HFFc6 (cell line): ENCODE measurements around the gene CATSPERE. TPM values are rescaled to one million over a fixed set of nuclear protein-coding genes. Genes with fewer than 3 reads are reported as not detected.

Source experiments
- DNase-seq: peaks from one replicate; pipeline ENCODE4 v3.0.0-alpha.2; 2018
- H3K27ac Mint-ChIP-seq: 2 replicates; pipeline ENCODE4 v1.8.0; 2020; ENCODE audit warnings: mild to moderate bottlenecking, mixed read lengths
- H3K27me3 Mint-ChIP-seq: 2 replicates; pipeline ENCODE4 v1.8.0; 2021; ENCODE audit warnings: mild to moderate bottlenecking, moderate library complexity, mixed read lengths; ENCODE audit not compliant: insufficient read depth
- H3K36me3 Mint-ChIP-seq: 2 replicates; pipeline ENCODE4 v1.8.0; 2021; ENCODE audit warnings: low read depth, mixed read lengths
- H3K4me1 Mint-ChIP-seq: 2 replicates; pipeline ENCODE4 v1.8.0; 2020; ENCODE audit warnings: low read depth, mixed read lengths
- H3K4me3 Mint-ChIP-seq: 2 replicates; pipeline ENCODE4 v1.8.0; 2020; ENCODE audit warnings: mild to moderate bottlenecking, moderate library complexity, mixed read lengths
- H3K9me3 Mint-ChIP-seq: 2 replicates; pipeline ENCODE4 v1.8.0; 2020; ENCODE audit warnings: mild to moderate bottlenecking, mixed read lengths
- CTCF ChIP-seq: fragments of 200-600 bp; sonication (generic); IDR thresholded peaks from 2 replicates; pipeline ENCODE4 v1.5.0; 2021; ENCODE audit warnings: antibody characterized with exemption, mild to moderate bottlenecking
- total RNA-seq, 6 experiments: library from RNA; stranded (reverse); fragmentation: NEBNext Ultra II Directional; extraction: Animal tissue kit (Norgen Biotek cat#: 25700); gene quantifications; 2 replicates in 1 of 6; 3 replicates in 5 of 6; pipeline ENCODE4 v1.2.3, GENCODE V29; 2021

Gene CATSPERE
- total RNA-seq, 6 experiments from 2014 or later = 0.15 to 0.74 (median 0.34) TPM

GRCh38 chr1:244449936-244450508 lies 11.1 kb upstream of the CATSPERE start:
- no peak for DNase-seq
- H3K27me3 Mint-ChIP-seq = no peaks in the 10 kb centered on the region
- H3K27ac Mint-ChIP-seq = peak overlapping the region; percentile 92
- H3K4me1 Mint-ChIP-seq = peaks cover 76% of the 10 kb centered on the region
- peaks cover 23% of the 10 kb centered on the region for H3K36me3 Mint-ChIP-seq
- no peaks in the 10 kb centered on the region for H3K9me3 Mint-ChIP-seq
- peak overlapping the region; percentile 93 for H3K4me3 Mint-ChIP-seq
- TF ChIP-seq CTCF = no peak

DNA sequence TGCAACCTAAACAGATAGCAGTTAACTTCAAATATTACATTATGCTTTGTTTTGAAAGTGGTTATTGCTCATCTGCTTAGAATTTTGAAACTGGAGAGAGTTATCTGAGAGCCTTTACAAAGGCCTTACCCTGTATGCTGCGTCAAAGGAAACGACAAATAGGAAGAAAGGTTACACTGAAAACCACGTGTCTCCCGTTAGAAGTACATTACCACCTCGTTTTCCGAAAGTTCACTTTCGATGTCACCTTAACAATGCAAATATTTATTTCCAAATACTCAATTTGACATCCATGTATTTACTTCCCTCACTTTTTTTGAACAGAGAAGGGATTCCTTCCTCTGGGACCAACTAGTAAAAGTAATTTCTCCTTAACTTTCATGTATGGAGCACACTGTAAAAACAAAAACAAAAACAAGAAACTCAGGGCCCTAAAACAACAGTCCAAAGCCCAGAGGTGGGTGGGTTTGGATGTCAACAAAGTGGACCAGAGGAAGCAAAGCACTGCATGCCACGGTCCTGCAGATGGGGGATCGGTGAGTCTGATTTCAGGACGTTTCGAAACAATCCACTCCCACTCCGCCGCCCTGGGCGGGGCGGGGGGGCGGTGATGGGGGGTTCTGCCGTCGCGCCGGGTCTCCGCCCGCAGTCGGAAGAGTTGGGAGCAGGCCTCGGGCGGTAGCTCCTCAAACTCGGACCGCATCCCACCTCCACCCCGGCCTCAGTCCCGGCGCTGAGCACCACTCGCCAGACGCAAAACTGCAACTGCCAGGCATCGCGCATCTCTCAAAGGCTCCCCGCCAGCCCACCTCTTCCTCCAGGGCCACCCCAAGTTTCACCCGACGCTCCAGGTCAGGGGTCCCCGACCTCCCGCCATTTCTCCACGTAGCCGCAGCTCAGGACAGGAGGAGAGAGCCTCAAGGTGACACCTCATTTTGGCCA lies 10.2 kb upstream of the CATSPERE start:
- no peaks in the 10 kb centered on the region for H3K9me3 Mint-ChIP-seq
- H3K27ac Mint-ChIP-seq = peak overlapping the region; percentile 92
- peaks cover 22% of the 10 kb centered on the region for H3K36me3 Mint-ChIP-seq
- TF ChIP-seq CTCF = no peak
- H3K4me3 Mint-ChIP-seq = peak overlapping the region; percentile 93
- no peaks in the 10 kb centered on the region for H3K27me3 Mint-ChIP-seq
- peak; percentile 70 for DNase-seq
- peaks cover 69% of the 10 kb centered on the region for H3K4me1 Mint-ChIP-seq

- H3K27me3 Mint-ChIP-seq = no peaks in the 10 kb centered on the region
- H3K9me3 Mint-ChIP-seq = no peaks in the 10 kb centered on the region
- peaks cover 22% of the 10 kb centered on the region for H3K36me3 Mint-ChIP-seq
- TF ChIP-seq CTCF = no peak
- peaks cover 62% of the 10 kb centered on the region for H3K4me1 Mint-ChIP-seq
- peak within 1 kb of the TSS; percentile 92 for H3K27ac Mint-ChIP-seq
- DNase-seq = no peak
- peak within 1 kb of the TSS; percentile 93 for H3K4me3 Mint-ChIP-seq
Measured at GRCh38 chr1:244451539-244451950, 9.5 kb upstream of the CATSPERE start, which contains the start of gene ADSS2. Gene ADSS2 (minus strand): TSS chr1:244451909. CDS start chr1:244451817, 92 bp downstream.

DNA sequence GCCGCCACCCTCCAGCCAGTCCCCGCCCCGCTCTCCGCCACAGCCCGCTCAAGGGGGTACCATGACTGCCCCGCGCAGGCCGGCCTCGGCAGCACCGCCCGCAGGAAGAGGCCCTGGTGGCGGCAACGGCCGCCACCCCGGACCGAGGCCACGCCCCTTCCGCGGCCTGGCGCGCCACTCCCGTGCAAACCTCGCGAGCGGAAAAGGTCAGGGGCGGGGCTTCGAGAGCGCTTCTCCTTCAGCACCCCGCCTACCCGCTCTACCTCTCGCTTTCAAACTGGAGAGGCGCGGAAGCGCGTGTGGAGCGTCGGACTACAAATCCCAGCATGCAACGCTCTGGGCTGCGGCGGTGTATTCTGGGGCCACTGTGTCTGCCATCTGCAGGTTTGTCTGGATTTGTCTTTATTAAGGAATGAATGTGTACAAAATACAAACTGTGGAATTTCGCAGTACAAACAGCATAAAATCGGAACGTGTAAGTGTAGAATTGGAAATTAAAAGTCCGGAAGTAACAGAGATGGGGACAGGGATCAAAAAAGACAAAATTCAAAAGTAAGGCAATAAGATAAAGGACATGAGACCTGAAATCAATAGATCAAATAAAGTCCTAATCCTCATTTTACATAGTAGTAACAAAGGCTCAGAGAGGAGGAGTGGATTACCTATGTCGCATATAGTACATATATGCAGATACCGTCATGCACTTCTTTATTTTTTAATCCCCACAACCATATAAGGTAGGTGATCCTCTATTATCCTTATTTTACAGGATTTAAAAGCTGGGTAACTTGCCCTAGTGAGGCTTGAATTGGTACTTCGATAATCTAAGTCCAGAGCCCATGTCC lies 8.9 kb upstream of the CATSPERE start:
- peak overlapping the region; percentile 92 for H3K27ac Mint-ChIP-seq
- peak overlapping the region; percentile 93 for H3K4me3 Mint-ChIP-seq
- H3K27me3 Mint-ChIP-seq = no peaks in the 10 kb centered on the region
- DNase-seq = peak; percentile 98
- peak; percentile 69 for TF ChIP-seq CTCF
- no peaks in the 10 kb centered on the region for H3K9me3 Mint-ChIP-seq
- H3K36me3 Mint-ChIP-seq = peaks cover 22% of the 10 kb centered on the region
- H3K4me1 Mint-ChIP-seq = peaks cover 56% of the 10 kb centered on the region

- DNase-seq = no peak
- Mint-ChIP-seq H3K27ac (no peak overlapping the region), H3K36me3 (peaks cover 15% of the 10 kb centered on the region), H3K27me3 (no peaks in the 10 kb centered on the region), H3K4me3 (no peak overlapping the region), H3K9me3 (no peaks in the 10 kb centered on the region), H3K4me1 (peaks cover 33% of the 10 kb centered on the region)
- TF ChIP-seq CTCF = no peak
Measured at GRCh38 chr1:244454412-244454811, 6.7 kb upstream of the CATSPERE start.
